Suprapubic skin (tissue), 4 donors: Measurements from ENCODE around the gene PHF12.

ENCODE experiments used
- POLR2A ChIP-seq, 2 donors: fragments of 450-650 bp; IDR thresholded peaks; one replicate each; pipeline ENCODE4 v1.6.1; 2017; ENCODE audit warnings: antibody characterized with exemption in 2 of 2, mild to moderate bottlenecking in 2 of 2, moderate library complexity in 2 of 2
- POLR2AphosphoS5 ChIP-seq, 3 donors: sonication (generic); formaldehyde crosslinking; IDR thresholded peaks; one replicate each; pipeline ENCODE4 v1.6.1; 2017; ENCODE audit warnings: antibody characterized with exemption in 3 of 3
- TF ChIP-seq, protein P1 (sequence below), 2 donors: fragments of 200-600 bp in 1 of 2; fragments of 450-650 bp in 1 of 2; sonication (generic) in 1 of 2; IDR thresholded peaks; one replicate each; pipeline ENCODE4 v1.5.1; 2016 to 2019; ENCODE audit warnings: antibody characterized with exemption in 2 of 2, mild to moderate bottlenecking in 1 of 2, moderate library complexity in 1 of 2

- TF ChIP-seq POLR2A (IDR thresholded peaks at IDR 0.05) (no peak), POLR2AphosphoS5 (IDR thresholded peaks at IDR 0.05) (no peak)
- TF ChIP-seq, protein P1, sequence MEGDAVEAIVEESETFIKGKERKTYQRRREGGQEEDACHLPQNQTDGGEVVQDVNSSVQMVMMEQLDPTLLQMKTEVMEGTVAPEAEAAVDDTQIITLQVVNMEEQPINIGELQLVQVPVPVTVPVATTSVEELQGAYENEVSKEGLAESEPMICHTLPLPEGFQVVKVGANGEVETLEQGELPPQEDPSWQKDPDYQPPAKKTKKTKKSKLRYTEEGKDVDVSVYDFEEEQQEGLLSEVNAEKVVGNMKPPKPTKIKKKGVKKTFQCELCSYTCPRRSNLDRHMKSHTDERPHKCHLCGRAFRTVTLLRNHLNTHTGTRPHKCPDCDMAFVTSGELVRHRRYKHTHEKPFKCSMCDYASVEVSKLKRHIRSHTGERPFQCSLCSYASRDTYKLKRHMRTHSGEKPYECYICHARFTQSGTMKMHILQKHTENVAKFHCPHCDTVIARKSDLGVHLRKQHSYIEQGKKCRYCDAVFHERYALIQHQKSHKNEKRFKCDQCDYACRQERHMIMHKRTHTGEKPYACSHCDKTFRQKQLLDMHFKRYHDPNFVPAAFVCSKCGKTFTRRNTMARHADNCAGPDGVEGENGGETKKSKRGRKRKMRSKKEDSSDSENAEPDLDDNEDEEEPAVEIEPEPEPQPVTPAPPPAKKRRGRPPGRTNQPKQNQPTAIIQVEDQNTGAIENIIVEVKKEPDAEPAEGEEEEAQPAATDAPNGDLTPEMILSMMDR (IDR thresholded peaks at IDR 0.05), result no peak
These were observed 55.4 kb downstream of the PHF12 start for GRCh38 chr17:28895794-28896447.
